HTERT RPE-1 (cell line): ENCODE measurements around the gene NPAS2.

ENCODE experiments used
- in situ Hi-C: fragments of 300-500 bp; cut with MboI; formaldehyde crosslinking; loops from 4 replicates; pipeline ENCODE4 v1.14.3; 2020; ENCODE audit warnings: low sequenced_read_pairs

The NPAS2 gene

DNA sequence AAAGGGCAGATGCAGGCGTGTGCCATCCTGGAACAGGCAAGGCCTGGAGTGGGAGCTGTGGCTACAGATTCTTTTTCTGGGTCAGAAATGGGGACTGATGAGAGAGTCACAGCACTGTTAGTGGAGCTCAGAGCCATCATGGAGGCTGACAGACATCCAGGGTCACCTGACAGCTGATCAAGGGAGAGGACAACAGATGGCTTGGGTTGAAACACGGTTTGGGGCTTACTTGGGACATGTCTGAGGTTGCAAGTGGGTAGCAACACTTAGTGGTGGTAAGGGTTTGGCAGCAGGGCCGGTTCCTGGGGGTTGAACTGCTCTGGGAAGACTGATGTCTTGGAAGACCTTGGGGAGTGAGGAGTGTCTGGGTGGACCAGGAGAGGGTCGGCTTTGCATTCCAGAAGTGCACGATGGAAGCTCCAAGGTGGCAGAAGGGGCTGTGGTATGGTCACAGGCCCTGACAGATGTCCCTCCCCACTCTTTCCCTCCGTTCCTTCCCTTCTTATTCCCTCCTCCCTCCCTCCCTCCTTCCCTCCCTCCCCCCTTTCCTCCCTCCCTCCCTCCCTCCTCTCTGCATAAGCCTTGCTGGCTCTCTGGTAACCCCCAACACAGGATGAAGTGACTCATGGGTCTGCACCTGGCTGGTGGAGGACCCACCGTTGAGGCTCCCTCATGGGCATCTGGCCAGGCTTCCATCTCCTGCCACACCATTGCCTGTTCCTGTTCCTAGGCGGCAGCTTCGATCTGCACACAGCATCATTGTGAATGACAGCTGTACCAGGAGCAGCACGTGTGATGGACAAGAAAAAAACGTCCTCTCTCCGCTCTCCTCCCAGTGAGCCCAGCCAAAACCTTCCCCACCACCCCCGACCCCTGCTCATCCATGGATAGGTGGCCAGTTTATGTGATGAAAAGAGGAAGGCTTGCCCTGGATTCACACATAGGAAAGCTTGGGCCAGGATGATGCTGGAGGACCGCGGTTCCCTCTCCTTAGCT is 118.4 kb downstream of the NPAS2 start:
- in situ Hi-C loops: no loop called here

DNA sequence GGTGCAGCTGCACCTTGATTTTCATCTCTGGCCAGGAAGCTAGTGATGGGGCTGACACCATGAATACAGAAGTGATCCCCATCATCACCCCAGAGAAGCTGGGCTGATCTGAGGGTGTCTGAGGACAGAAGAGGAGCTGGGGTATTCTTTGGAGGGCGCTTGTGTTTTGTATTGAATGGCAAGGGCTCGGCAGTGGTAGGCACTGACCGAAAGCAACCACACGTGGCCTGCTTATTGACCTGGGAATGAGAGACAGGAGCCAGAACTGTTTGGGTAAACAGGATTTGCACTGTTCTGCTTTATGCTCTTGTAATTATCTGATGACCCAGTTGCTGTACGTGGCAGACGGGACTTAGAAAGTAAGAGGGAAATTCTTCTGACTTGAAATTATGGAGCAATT is 119.5 kb downstream of the NPAS2 start:
- in situ Hi-C loops: no loop called here

DNA sequence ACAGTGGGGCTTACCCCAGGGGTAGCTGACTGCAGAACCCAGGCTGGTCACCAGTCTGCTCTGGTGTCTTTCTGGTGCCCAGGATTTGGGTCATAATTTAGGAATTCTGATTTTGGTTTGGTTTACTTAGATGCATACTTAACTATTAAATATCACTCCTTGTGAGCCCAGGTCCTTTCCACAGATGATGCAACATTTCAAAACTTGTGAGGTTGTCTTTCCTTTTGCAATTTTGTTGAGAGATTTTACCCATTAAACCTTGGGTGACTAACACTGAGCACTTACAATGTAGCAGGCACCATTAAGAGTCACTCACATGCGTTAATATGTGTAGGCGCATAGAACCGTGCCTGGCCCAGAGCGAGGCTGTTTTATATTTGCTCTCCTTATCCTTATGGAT is 120.3 kb downstream of the NPAS2 start:
- in situ Hi-C loops: no loop called here

DNA sequence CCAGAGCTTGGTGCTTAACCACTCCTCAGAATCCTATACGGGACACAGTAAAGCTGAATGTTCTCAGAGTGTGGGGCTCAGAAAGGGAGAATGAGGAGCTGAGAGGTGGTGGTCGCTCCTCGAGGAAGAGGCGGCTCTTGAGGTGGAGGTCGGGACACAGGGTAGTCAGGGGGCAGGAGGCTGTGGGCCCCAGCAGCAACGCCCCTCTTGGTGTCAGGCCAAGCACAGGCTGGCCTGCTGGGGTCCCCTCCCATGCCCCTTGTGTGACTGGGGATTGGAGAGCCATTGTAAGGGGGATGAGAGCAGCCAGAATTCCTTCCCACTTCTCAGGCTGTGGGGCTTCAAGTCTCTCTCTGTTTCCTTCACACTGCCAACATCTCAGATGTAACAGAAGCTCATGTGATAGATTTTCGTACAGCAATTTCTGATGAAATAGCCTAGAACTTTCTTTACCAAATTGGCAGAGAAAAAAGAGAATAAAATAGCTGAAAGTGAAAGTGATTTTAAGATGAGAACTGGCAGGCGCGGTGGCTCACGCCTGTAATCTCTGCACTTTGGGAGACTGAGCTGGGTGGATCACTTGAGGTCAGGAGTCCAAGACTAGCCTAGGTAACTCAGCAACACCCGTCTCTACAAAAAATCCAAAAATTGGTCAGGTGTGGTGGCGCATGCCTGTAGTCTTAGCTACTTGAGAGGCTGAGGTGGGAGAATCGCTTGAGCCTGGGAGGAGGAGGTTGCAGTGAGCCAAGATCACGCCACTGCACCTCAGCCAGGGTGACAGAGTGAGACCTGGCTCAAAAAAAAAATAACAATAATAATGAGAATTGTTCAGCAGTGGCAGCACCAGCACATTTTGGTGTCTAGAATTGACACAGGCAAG is 121.1 kb downstream of the NPAS2 start:
- in situ Hi-C loops: no loop called here

DNA sequence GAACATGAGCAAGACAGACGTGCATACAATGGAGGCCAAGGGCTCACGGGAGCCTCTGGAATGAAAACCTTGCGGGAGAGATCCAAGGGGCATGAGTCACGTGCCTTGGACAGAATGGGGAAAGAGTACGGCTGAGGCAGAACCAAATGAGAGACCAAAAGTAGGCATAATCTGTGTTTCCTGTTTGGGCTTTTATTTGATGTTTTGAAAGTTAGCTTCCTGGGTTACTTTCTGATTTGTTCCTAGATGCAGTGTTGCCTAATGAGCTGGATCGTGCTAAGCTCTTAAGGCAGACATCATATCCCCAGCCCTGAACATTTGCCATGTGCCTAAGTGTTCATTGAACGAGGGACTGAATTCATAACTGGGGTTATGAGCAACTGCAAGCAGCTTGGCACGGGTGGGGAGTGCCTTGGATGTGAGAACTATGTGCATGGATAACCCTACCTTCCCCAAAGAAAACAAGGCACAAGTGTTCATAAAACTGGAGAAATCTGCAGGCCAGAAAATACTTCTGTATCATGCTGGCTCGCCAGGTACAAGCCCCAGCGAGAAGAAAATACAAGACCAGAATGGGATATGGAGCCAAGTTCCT is 121.8 kb downstream of the NPAS2 start:
- in situ Hi-C loops: no loop called here

DNA sequence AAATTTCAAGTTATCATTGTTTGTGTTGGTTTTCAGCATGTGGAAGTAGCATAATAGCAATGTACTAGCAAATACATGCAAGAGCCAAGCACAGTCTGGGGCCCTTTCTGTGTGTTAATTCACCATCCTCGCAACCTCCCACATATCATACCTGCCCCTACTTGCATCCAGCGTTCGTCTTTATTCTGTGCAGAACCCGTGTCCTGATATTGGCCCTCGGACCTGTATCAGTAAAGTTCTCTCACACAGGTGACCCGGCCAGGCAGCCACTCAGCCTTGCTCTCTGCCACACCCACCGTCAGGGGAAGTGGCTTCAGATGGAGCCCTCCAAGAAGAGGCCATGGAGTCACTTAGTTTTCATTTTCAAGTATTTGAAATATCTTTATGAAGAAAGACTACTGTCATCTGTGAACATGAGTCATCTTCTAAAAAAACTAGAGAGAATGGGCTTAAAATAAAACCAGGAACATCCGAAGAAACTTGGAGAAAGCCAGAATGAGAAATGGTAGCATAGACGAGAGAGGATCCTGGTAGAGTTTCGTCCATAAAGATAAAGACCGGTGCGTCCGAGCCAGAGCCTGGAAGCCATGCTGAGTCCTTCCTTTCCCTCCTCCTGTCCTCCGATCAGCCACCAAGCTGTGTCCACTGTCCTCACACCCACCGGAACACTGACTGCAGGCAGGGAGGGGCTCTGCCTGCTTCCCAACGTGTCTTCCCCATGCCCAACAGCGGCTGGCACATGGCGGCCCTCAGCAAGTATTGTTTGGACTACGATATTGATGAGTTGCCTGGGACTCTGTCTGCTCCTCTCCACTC is 124.9 kb downstream of the NPAS2 start:
- in situ Hi-C loops: no loop called here

DNA sequence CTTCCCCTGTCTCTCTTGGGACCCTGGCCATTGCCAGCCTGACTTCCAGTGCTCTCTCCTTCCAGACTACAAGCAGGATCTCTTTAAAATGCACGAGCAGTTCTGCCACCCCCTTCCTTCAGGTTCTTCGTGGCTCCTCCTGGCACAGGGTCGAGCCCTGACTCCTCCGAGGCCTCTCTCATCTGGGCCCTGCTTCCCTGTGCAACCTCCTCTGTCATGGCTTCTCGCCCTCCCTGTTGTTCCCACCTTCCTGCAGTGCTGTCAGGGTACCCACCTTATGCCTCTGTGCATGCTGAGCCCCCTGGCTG is 125.4 kb downstream of the NPAS2 start:
- in situ Hi-C loops: no loop called here

DNA sequence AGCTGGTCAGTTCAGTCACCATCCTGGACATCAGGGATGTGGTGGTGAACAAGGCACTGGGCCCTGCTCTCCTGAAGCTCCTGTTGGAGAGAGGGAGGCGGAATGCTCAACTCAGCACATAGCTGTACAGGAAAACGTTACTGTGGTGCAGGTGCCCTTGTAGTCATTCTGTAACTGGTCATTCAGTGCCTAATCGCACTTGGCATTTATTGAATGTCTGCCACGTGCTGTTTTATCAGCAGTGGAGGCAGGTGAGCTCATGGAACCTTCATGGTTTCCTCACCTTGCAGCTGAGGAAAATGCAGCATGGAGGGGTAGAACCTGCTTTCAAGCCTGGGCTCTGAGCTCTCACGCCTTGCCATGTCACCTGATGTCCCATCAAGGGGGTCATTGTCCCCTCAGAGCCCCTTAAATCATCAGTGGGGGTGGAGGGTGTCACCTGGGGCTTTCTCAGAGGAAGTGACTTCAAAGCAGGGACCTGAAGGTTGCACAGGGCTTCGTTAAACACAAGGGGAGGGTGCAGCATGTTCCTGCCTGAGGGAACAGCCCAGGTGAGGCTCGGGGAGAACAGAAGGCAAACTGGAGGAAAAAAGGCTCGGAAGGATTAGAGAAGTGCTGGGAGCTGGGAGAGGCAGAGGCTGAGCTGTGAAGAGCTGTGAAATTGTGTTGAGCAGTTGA is 126.1 kb downstream of the NPAS2 start:
- in situ Hi-C loops: no loop called here

DNA sequence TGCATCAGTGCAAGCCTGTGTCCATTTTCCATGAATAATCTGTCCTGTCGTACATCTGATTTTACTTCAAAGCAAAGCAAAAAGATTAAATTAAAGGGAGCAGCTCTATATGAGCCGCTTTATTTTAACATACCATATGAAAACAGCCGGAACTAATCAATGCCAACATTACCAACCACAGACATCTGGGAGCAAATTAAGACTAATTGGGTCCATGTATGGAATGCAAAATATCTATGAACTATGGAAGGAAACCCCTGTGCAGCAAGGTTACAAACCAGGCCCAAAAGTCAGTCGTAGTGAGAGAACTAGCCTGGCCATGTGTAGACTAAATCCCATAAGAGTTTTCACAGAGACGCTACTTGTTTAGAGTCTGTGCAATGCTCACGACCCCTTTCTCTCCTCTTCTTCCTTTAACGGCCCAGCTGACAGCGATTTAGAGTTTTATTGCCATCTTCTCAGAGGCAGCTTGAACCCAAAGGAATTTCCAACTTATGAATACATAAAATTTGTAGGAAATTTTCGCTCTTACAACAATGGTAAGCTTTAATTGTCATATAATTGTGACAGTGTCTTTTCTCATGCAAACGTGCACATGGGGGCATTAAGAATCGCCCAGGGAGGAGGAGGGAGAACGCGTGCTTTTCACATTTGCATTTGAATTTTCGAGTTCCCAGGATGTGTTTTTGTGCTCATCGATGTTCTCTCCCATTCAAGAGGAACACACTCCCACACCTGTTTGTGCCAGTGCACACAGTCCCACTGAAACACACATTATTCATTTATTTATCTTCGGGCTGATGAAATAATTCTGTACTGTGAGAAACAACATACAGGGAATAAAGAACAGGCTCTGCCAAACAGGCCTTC is 129.2 kb downstream of the NPAS2 start:
- in situ Hi-C loops: no loop called here

DNA sequence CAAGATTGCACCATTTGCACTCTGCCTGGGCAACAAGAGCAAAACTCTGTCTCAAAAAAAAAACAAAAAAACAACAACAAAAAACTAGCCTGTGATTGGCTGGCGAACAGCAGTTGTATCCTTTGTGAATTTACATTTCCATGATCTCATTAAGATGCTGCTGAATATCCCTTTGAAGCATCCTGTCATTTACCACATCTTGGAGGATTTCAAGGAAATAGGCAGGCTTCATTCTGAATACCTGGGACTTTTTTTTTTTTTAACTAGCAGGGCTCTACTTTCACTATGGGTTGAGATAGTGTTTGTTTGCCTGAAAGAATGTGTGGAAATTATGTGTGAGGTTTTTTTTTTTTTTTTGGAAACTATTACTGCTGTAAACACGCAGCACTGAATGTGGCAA is 132.6 kb downstream of the NPAS2 start:
- in situ Hi-C loops: no loop called here

DNA sequence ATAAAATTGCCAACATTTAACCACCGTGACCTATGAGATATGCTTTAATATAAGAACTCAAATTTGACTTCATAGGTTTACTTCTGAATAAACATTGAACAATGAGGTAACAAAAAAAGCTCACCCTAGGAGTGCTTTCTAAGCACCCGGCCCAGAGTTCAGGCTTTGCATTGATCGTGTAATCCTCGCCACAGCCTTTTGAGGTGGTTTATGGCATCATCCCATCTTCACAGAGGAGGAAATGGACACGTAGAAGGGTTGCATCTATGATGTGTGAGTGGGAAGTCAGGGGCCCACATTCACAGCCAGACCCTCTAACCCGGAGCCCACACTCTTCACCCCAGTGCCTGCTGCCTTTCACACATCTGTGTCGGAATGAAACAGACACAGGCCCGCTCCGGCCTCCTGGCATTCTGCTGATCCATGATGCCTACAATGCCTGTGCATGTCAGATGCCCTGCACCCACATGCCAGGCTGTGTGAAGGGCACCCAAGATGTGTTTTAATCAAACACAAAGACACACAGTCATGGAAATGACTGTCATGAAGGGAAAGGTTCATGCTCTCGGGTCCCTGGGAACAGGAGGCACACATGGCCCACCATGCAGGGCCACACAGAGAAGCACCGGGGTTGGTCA is 133.6 kb downstream of the NPAS2 start:
- in situ Hi-C loops: no loop called here

DNA sequence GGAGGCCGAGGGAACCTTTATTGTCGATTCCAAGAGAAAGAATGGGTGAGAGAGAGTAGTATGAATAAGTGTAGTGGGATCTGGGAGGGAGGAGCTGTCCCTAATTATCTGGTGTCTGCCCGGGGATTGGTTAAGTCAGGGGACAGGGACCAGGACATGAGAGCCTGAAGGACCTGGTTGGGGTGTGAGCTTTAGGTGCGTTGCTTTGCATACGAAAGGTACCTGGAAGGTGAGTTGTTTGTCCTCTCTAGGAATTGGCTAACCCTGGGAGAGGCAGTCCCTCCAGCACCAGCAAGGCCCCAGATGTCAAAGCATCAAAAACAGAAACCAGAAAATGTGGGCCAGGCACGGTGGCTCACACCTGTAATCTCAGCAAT is 134.1 kb downstream of the NPAS2 start:
- in situ Hi-C loops: no loop called here

DNA sequence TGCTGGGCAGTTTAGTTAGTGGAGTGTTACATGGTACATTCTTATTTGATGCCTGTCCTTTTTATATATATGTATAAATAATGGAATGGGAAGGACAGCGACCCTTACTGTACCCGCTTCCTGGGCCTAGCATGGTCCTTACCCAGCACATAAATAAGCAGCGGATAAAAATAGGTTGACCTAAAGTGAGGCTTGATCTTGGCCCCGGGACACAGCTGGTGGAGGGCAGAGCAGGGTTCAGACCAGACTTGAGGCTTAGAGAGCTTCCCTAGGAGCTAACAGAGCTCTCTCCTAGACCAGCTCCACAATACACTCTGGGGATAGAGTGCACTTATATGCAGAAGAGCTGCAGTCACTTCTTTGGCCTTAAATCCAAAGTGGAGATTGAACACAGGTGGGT is 135.3 kb downstream of the NPAS2 start:
- in situ Hi-C loops: no loop called here

DNA sequence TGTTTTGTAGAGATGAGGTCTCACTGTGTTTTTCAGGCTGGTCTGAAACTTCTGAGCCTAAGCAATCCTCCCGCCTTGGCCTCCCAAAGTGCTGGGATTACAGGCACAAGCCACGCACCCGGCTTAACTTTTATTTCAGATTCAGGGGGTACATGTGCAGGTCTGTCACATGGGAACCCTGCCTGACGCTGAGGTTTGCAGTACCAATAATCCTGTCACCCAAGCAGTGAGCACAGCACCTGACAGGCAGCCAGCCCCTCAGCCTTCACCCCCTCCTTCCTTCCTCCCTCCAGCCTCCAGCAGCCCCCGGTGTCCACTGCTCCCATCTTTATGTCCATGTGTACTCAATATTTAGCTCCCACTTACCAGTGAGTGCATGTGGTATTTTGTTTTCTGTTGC is 136.1 kb downstream of the NPAS2 start:
- in situ Hi-C loops: no loop called here

DNA sequence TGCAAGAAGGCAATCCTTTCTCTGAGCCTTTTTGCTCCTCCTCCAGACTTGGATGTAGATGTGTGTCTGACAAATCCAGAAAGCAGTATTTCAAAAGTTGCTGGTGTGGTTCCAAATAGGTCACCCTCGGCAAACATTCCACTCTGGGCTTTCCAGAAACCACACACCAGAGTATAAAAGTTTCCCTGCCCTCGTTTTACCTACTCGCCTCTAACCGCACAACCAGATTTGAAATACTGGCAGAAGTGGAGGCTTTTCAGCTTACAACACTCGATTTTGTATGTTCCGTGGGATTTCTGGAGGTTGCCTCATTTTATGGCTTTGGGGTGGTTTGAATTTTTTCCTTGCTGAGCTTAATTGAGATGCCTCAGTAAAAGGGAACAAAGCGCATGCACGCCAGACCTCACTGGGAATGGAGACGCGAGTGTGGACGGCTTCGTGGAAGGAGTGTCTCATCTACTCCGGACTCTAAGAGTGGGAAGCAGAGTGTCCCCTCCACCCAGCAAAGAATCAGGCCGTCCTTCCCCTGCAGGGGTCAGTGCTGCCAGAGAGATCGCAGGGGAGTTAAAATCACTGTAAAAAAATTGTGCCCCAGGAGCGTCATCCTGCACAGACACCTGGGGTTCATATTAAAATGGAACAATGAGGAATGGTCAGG is 138.2 kb downstream of the NPAS2 start:
- in situ Hi-C loops: no loop called here

DNA sequence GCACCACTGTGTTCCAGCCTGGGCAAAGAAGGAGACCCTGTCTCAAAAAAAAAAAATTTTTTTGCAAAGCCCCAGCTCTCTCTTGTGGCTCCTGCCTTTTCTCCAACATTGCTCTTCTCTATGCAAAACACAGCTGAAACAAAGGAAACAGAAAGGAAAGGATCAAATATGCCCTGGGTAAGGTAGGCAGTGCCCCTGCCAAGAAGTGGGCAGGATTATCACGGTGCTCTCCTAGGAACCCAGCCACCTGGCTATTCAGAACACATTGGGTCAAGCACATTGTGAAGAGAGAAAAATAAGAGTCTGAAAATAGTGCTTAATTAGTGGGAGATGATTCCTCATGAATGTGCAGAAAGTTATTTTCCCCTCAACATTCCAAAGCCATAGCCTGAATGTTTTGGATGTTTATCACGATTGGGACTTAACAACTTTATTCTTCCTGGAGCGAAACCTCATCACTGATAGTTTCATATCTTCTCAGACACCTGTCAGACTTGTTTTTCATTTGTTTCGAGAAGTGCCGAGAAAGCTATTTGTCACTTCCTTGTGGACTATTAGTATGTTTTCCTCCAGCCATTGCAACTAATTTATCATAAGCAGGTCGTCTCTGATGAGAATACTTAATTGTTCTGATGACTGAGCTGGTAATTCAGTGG is 139.4 kb downstream of the NPAS2 start:
- in situ Hi-C loops: no loop called here

DNA sequence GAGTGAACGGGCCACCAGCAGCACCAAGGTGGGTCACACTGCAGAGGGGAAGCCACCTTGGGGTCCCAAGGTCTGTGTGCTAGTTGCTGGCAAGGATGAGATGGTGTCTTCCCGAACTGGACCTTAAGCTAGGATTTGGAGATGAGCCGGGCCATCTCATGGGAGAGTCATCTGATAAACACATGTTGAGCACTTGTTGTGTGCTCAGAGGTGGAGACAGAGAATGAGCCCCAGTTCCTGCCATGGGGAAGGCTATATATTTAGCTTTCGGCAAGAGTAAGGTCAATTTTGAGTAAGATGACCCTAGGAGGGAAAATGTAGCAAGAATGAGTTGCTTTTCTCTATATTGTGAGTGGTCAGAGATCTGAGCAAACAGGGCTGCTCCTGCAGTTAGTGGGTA is 140.7 kb downstream of the NPAS2 start:
- in situ Hi-C loops: no loop called here
